Panc1 (cell line): ENCODE data around the gene MACO1. TPM values are rescaled to one million over a fixed set of nuclear protein-coding genes. Genes with fewer than 3 reads are reported as not detected.

Experiments
- ATAC-seq: fragments of 200-7000 bp; cut with Tn5 transposase; 2 replicates; pipeline ENCODE4 v1.9.1; 2020; ENCODE audit warnings: mild to moderate bottlenecking, moderate library complexity
- BruUV-seq: library from RNA; stranded (reverse); fragments of 400-500 nt; replicated peaks from 2 replicates; lab custom pipeline; 2021; lab: Mats Ljungman, UMichigan
- CTCF ChIA-PET: fragments of 300-600 bp; sonication (Branson Sonifier 250); formaldehyde crosslinking; loops from one replicate; lab custom pipeline; 2022; ENCODE audit warnings: antibody characterized with exemption; lab: Charles Lee
- POLR2A ChIA-PET: fragments of 300-600 bp; sonication (Branson Sonifier 250); formaldehyde crosslinking; loops from one replicate; lab custom pipeline; 2022; ENCODE audit warnings: antibody characterized with exemption; lab: Charles Lee
- DNase-seq: peaks from one replicate; pipeline ENCODE4 v3.0.0-alpha.2; 2010; ENCODE audit warnings: low read depth, low spot score
- H3K27ac ChIP-seq: 2 replicates; pipeline ENCODE4 v1.5.1; 2011; ENCODE audit warnings: mild to moderate bottlenecking, low read length, inconsistent platforms
- H3K27me3 ChIP-seq: fragments of 200-500 bp; sonication (Bioruptor generic); 2 replicates; pipeline ENCODE4 v1.6.0; 2014; ENCODE audit warnings: low read length, inconsistent platforms; ENCODE audit not compliant: control insufficient read depth, insufficient read depth
- H3K36me3 ChIP-seq: fragments of 200-500 bp; sonication (Bioruptor generic); 2 replicates; pipeline ENCODE4 v1.5.1; 2014; ENCODE audit warnings: inconsistent platforms, mild to moderate bottlenecking, low read length, moderate library complexity; ENCODE audit not compliant: control insufficient read depth, insufficient read depth
- H3K4me1 ChIP-seq: 2 replicates; pipeline ENCODE4 v1.5.1; 2011; ENCODE audit warnings: inconsistent platforms, mild to moderate bottlenecking, low read length, moderate library complexity; ENCODE audit not compliant: control insufficient read depth, insufficient read depth
- H3K4me3 ChIP-seq, 2 experiments: 2 replicates each; pipeline ENCODE4 v1.5.1; 2011 to 2012; ENCODE audit warnings: low read depth in 2 of 2, low read length in 2 of 2, mild to moderate bottlenecking in 2 of 2, inconsistent platforms in 1 of 2, moderate library complexity in 1 of 2
- H3K9me3 ChIP-seq: fragments of 200-500 bp; sonication (Bioruptor generic); 2 replicates; pipeline ENCODE4 v1.5.1; 2014; ENCODE audit warnings: low read depth, mild to moderate bottlenecking, inconsistent platforms, low read length, moderate library complexity; ENCODE audit not compliant: control insufficient read depth, insufficient read depth
- CTCF ChIP-seq: fragments of 450-650 bp; IDR thresholded peaks from 2 replicates; pipeline ENCODE4 v1.5.1; 2017; ENCODE audit warnings: mild to moderate bottlenecking
- POLR2AphosphoS5 ChIP-seq: IDR thresholded peaks from 2 replicates; pipeline ENCODE4 v1.6.1; 2012; ENCODE audit warnings: mild to moderate bottlenecking, low read depth, low read length, moderate library complexity
- REST ChIP-seq, 2 experiments: IDR thresholded peaks; 2 replicates each; pipeline ENCODE4 v1.6.1; 2011 to 2012; ENCODE audit warnings: low read depth in 2 of 2, control low read depth in 1 of 2, low read length in 1 of 2, mild to moderate bottlenecking in 1 of 2, moderate library complexity in 1 of 2; ENCODE audit not compliant: insufficient read depth in 1 of 2
- SIN3A ChIP-seq: IDR thresholded peaks from 2 replicates; pipeline ENCODE4 v1.6.1; 2012; ENCODE audit warnings: low read depth, mild to moderate bottlenecking, low read length, moderate library complexity, borderline replicate concordance; ENCODE audit not compliant: insufficient read depth
- TCF7L2 ChIP-seq: IDR thresholded peaks from 2 replicates; pipeline ENCODE4 v1.6.1; 2011; ENCODE audit warnings: mild to moderate bottlenecking, low read depth, low read length, inconsistent platforms
- in situ Hi-C: cut with HindIII; loops from 2 replicates; pipeline ENCODE4 v1.10.0; 2016; ENCODE audit warnings: low sequenced_read_pairs, low pct_unique_long_range_greater_than_20kb
- intact Hi-C: fragments of 100-400 bp; cut with micrococcal nuclease; formaldehyde crosslinking; loops from one replicate; pipeline ENCODE4 v1.10.0; 2022; ENCODE audit not compliant: unreplicated experiment
- total RNA-seq: library from RNA; stranded (reverse); gene quantifications from one replicate; pipeline ENCODE4 v1.2.1, GENCODE V29; 2021; ENCODE audit not compliant: unreplicated experiment

MACO1 gene
- total RNA-seq, 1 experiment from 2014 or later: 16.5 TPM

GRCh38 chr1:25478633-25479032 lies 47.9 kb downstream of the MACO1 start:
- ATAC-seq: no peak
- POLR2A ChIA-PET: no interaction called here
- Histone ChIP-seq H3K36me3 (no peaks in the 10 kb centered on the region), H3K27ac (no peak overlapping the region), H3K27me3 (no peaks in the 10 kb centered on the region), H3K4me3 (no peak overlapping the region), H3K4me1 (no peaks in the 10 kb centered on the region), H3K9me3 (no peaks in the 10 kb centered on the region)
- CTCF ChIA-PET: no interaction called here
- intact Hi-C loops (no loop called here), in situ Hi-C loops (no loop called here)
- no TSS peak for BruUV-seq
- TF ChIP-seq CTCF: no peak
- TF ChIP-seq POLR2AphosphoS5: no peak
- no peak for TF ChIP-seq SIN3A
- no peak for TF ChIP-seq REST (IDR thresholded peaks at IDR 0.05; ENCODE audit: insufficient read depth in 1 of 2, low read depth in 2 of 2, low read length in 1 of 2)
- no peak for TF ChIP-seq TCF7L2
- no peak for DNase-seq

GRCh38 chr1:25481625-25482024 lies 50.9 kb downstream of the MACO1 start:
- TF ChIP-seq CTCF: no peak
- no peak for TF ChIP-seq TCF7L2
- no peak for TF ChIP-seq SIN3A
- TF ChIP-seq REST (IDR thresholded peaks at IDR 0.05; ENCODE audit: insufficient read depth in 1 of 2, low read depth in 2 of 2, low read length in 1 of 2): no peak
- TF ChIP-seq POLR2AphosphoS5: no peak
- Histone ChIP-seq H3K27ac (no peak overlapping the region), H3K4me3 (no peak overlapping the region), H3K9me3 (no peaks in the 10 kb centered on the region), H3K36me3 (no peaks in the 10 kb centered on the region), H3K4me1 (no peaks in the 10 kb centered on the region), H3K27me3 (no peaks in the 10 kb centered on the region)
- ChIA-PET POLR2A (no interaction called here), CTCF (no interaction called here)
- in situ Hi-C loops: no loop called here
- intact Hi-C loops: no loop called here
- BruUV-seq: no TSS peak
- ATAC-seq (no peak), DNase-seq (no peak)
